HG03064 (cell line): ENCODE measurements around the gene PEX3.

Source experiments
- ATAC-seq: cut with Tn5 transposase; IDR thresholded peaks from one replicate; pipeline ENCODE4 v1.9.1; 2021; ENCODE audit warnings: low read depth; ENCODE audit not compliant: unreplicated experiment

PEX3 gene

GRCh38 chr6:143450453-143451371, at the start of gene PEX3, which contains the start of gene ADAT2:
Gene PEX3, plus strand, starts transcription at chr6:143450805. Its CDS starts 238 bp downstream, at chr6:143451043.
Gene ADAT2, minus strand, starts transcription at chr6:143450695. Its CDS starts 37 bp downstream, at chr6:143450658.
- peak; percentile 97 for ATAC-seq

GRCh38 chr6:143401068-143401446, 49.5 kb upstream of the PEX3 start:
- ATAC-seq, result no peak

- ATAC-seq, result no peak
Measured at GRCh38 chr6:143401636-143402370, 48.8 kb upstream of the PEX3 start.

DNA sequence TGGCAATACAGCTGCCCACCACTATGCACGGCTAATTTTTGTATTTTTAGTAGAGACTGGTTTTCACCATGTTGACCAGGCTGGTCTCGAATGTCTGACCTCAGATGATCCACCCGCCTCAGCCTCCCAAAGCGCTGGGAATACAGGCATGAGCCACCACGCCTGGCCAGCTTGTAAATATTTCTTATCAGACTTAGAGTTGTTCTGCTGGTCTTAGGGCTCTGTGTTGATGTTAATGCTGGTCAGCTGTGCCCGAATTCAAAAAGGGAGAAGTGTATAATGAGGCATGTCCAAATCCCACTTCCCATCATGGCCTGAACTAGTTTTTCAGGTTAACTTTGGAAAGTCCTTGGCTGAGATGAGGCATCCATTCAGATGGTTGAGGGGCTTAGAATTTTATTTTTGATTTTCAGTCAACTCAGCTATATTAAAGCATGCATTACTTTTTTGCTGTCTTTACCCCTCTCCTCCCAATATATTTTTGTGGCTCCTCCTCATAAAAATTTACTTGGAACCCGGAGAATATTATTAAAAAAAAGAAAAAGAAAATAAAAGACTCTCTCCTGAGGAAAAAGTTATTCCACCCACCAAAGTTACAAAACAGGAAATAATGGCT, 47.8 kb upstream of the PEX3 start:
- no peak for ATAC-seq

DNA sequence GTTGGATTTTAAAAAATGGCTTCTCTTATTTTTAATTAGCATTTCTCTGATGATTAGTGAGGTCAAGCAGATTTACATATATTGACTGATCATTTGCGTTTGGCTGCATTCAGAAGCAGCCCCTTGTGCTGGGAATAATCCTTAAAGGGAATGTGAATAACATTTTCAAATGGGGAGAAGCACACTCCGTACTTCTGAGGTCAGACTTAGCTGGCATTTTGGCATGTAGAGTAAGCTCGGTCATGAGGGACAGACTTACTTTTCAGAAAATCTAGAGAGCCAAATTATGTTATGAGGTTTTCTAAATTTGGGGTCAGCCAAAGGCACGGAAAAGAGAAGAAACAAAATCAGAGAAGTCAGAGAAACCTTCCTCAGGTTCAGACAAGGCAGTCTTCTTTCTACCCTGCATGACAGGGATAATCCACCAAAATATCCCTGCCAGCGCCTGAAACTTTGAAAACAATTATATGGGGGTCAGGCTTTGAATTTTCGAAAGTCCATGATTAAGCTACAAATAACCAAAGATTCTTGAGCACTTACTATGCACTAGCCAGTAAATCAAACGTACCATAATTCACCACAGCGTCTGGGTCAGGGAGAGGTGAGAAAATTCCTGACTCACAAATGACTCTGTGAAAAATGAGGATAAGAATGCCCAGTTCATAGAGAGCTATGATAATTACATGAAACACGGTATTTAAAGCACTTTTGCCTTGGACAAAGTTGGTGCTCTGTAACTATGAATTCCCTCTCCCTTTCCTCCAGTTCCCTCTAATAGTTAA, 45.0 kb upstream of the PEX3 start:
- no peak for ATAC-seq

DNA sequence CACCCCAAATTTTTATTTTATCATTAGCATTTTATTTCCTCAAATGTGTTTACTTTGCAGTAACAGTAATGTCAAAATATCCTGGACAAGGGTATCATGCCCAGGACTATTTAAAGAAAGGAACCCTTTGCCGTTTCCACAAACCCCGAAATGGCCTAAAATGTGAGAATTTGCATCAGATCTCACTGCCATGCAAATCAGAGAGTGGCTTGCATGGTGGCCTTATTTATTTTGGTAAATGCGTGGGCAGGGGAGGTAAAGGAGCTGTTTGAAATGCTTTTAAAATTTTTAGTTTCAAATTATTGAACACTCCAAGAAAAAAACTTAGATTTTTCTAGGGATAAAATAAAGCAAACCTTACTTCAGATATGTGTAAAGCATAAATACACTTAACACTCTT, 43.9 kb upstream of the PEX3 start:
- ATAC-seq, result no peak

DNA sequence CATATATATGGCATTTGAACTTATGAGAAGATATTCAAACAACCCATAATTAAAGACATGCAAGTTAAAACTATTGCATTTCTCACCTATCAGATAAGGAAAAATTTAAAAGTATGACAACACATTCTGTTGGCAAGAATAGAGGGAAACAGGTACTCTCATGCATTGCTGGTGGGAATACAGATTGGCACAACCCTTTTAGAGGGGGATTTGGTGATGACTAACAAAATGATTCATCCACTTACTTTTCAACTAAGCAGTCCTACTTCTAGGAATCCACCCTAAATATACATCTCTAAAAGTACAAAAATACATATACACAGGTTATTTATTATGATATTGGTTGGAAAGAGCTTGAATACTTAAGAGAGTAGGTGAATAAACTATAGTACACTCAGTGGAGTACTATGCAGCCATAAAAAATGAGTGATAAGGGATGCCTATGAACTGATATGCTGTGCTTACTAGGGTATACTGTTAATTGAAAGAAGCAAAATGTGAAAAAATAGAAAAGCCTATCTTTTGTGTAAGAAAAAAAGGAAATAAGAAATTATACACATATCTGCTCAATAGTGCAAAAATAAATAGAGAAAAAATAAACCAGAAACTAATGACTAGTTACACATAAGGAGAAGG, 42.3 kb upstream of the PEX3 start:
- ATAC-seq, result no peak

DNA sequence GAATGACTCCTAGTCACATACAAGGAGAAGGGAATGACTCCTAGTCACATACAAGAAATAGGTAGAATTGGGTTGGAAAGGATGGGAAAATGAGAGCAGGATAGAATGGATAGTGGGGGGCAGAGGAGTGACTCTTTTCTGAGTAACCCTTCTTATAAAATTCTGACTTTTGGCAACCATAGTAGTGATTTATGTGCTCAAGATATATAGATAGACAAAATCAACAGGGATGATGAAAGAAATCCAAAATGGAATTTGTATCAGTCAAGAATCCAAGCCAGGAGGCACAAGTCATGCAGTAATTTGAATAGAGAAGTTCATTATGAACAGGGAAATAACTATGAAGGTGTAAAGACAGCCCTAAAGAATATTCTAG, 41.8 kb upstream of the PEX3 start:
- no peak for ATAC-seq

GRCh38 chr6:143410859-143411270, 39.7 kb upstream of the PEX3 start:
- no peak for ATAC-seq

DNA sequence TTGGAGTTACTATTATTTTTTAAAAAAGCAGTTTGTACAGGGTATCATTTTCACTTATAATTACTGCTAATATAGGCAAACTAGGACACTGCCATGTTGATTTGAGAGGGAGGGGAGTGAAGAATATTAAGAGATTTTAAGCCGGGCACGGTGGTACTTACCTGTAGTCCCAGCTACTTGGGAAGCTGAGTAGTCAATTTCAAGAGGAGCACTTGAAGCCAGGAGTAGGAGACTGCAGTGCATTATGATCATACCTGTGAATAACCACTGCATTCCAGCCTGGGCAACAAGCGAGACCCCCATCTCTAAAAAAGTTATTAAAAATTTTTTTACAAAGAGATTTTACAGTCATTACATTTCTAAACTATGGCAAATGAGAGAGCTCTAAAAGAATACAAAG, 35.8 kb upstream of the PEX3 start:
- no peak for ATAC-seq

GRCh38 chr6:143419526-143419925, 31.1 kb upstream of the PEX3 start:
- ATAC-seq, result no peak

- ATAC-seq, result no peak
Measured at GRCh38 chr6:143426026-143426425, 24.6 kb upstream of the PEX3 start.

DNA sequence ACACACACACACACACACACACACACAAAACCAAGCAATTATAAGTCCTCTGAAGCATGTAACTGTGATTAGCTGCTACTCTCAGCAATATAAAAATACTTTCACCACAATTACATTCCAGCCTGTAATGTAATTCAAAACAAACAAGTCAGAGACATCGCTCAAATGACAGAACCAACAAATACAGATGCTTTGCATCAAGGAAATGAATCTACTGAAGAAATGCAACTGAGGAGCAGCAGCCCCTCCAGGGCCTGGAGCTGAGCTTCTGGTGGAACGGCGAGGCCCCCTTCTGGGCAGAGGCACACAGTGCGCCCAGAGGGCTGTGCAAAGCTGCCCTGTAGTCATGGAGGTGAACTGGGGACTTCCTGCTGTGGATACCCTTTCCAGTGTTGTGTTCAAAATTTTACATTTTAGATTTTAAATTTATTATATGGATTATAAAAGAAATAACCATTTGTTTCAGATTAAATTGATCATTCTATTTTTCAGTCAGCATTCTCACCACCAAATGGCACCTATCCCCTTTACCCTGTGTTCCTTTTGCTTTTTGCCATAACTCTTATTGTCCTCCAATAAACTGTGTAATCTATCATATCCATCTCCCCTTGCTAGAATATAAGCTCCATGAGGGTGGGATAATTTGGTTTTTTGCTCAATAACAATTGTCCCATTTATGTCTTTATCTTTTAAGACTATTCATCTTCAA, 23.3 kb upstream of the PEX3 start:
- peak; percentile 100 for ATAC-seq

DNA sequence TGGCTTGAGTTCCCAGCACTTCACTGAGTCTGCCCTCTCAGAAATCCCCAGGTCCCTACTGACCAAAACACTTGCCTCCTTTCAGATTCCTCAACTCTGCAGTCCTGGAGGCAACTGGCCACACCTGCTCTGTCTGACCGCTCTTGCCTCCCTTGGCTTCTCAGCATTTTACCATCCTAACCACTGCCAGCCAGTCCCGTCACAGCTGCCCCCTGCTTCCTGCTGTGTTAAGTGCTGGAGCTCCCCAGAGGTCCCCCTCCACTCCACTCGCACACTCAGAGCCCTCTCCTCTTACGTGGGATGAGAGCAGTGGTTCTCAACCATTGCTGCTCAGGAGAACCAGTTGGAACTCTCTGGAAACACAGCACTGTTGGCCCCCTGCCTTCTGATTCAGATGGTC, 20.6 kb upstream of the PEX3 start:
- no peak for ATAC-seq

GRCh38 chr6:143431226-143431625, 19.4 kb upstream of the PEX3 start:
- no peak for ATAC-seq

DNA sequence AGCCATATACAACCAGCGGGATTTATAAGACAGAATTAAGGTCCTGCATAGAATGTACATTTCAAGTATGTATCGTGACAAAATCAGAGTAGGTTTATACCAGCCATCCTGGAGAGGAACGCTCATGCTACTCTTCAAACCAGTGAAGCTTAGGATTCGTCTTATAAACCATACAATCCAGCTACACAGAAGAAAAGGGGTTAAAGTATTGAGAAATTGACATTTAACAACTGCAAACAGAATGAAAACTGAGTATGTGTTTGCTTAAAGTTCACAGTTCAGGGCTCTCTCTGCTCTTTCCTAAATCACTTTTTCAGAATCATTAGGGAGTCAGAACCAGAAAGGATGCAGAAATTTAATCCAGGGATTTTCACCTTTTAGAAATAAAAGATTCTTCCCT, 18.0 kb upstream of the PEX3 start:
- ATAC-seq, result no peak

GRCh38 chr6:143441010-143441409, 9.6 kb upstream of the PEX3 start:
- ATAC-seq, result no peak

DNA sequence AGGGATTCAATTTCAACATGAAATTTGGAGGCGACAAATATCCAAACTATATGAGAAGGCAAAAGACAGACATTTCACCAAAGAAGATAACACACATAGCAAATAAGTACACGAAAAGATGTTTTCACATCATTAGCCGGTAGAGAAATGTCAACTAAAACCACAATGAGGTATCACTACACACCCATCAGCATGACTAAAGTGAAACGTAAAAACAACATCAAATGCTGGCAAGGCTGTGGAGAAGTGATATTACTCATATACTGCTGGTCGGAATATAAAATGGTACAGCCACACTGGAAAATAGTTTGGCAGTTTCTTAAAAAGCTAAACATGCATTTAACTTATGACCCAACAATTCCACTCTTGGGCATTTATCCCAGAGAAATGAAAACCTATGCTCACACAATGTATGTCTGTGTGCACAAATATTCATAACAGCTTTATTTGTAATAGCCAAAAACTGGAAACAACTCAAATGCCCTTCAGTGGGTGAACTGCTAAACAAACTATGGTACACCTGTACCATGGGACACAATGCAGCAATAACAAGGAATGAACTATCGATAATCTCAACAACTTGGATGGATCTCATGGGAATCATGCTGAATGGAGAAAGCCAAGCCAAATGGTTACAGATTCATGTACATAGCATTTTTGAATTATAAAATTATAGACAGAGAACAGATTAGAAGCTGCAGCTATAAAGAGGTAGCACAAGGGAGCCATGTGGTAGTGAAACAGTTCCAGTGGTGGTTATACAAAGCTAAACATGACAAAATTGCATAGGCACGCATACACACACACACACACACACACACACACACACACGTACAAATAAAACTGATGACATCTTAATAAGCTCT, 8.7 kb upstream of the PEX3 start:
- ATAC-seq, result no peak

DNA sequence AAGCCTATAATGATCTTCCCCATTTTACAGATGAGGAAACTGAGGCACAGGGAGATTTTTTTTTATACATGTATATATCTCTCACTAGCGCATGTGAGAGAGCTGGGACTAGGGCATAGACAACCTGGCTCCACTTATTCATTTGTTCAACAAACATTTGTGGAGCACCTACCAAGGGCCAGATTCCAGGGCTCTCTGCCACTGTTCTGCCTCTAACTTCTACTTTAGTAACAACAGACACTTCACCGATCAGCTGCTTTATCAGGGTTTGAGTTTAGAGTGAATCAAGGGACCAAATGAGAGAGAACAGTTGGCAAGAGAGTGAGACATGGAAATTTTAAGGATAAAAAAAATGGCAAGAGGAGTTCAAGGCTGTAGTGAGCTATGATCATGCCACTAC, 7.5 kb upstream of the PEX3 start:
- ATAC-seq, result no peak
